Iris pigment epithelial cell (primary cell): ENCODE results near the gene RIMBP2.

Experiments
- DNase-seq: peaks from one replicate; pipeline ENCODE4 v3.0.0-alpha.2; 2011; ENCODE audit warnings: low read depth

The RIMBP2 gene

GRCh38 chr12:130504110-130504839, 211.8 kb downstream of the RIMBP2 start:
- DNase-seq: no peak

GRCh38 chr12:130501821-130502220, 214.3 kb downstream of the RIMBP2 start:
- no peak for DNase-seq

GRCh38 chr12:130500835-130501330, 215.2 kb downstream of the RIMBP2 start:
- DNase-seq: no peak

GRCh38 chr12:130499474-130499873, 216.6 kb downstream of the RIMBP2 start:
- no peak for DNase-seq

- DNase-seq: no peak
These were observed 217.3 kb downstream of the RIMBP2 start for GRCh38 chr12:130498589-130499385.

- DNase-seq: no peak
These were observed 218.1 kb downstream of the RIMBP2 start for GRCh38 chr12:130497991-130498390.

GRCh38 chr12:130497321-130497720, 218.8 kb downstream of the RIMBP2 start:
- DNase-seq: no peak

- no peak for DNase-seq
These were observed 219.5 kb downstream of the RIMBP2 start for GRCh38 chr12:130496516-130497120.

- no peak for DNase-seq
These were observed 220.9 kb downstream of the RIMBP2 start for GRCh38 chr12:130495156-130495555.

GRCh38 chr12:130494736-130495135, 221.4 kb downstream of the RIMBP2 start:
- no peak for DNase-seq

- DNase-seq: no peak
These were observed 222.1 kb downstream of the RIMBP2 start for GRCh38 chr12:130493951-130494350.

- no peak for DNase-seq
These were observed 224.4 kb downstream of the RIMBP2 start for GRCh38 chr12:130491421-130492357.

GRCh38 chr12:130490674-130491073, 225.4 kb downstream of the RIMBP2 start:
- no peak for DNase-seq

GRCh38 chr12:130489293-130489692, 226.8 kb downstream of the RIMBP2 start:
- DNase-seq: no peak

GRCh38 chr12:130488358-130488710, 227.8 kb downstream of the RIMBP2 start:
- no peak for DNase-seq

- DNase-seq: no peak
These were observed 228.3 kb downstream of the RIMBP2 start for GRCh38 chr12:130487636-130488357.

- DNase-seq: no peak
These were observed 229.1 kb downstream of the RIMBP2 start for GRCh38 chr12:130486891-130487416.

- no peak for DNase-seq
These were observed 230.0 kb downstream of the RIMBP2 start for GRCh38 chr12:130486146-130486435.

- no peak for DNase-seq
These were observed 230.6 kb downstream of the RIMBP2 start for GRCh38 chr12:130485291-130486145.

GRCh38 chr12:130484221-130484620, 231.9 kb downstream of the RIMBP2 start:
- DNase-seq: no peak
